SK-N-SH treated with all-trans-retinoic acid at 6 μM for 48 hours (cell line): ENCODE measurements around the gene CYFIP1.

Experiments
- ATAC-seq: fragments of 200-7000 bp; cut with Tn5 transposase; 3 replicates; pipeline ENCODE4 v1.9.1; 2020; ENCODE audit warnings: mild to moderate bottlenecking, moderate library complexity
- ARNTL ChIP-seq: fragments of 450-650 bp; formaldehyde crosslinking; IDR thresholded peaks from 2 replicates; pipeline ENCODE4 v1.5.0; 2020; ENCODE audit warnings: low read depth, mild to moderate bottlenecking, moderate library complexity, borderline replicate concordance
- BACH2 ChIP-seq: fragments of 250-450 bp; sonication (Bioruptor Pico); IDR thresholded peaks from 2 replicates; pipeline ENCODE4 v1.9.0; 2021; ENCODE audit warnings: mild to moderate bottlenecking, borderline replicate concordance
- CSDC2 ChIP-seq: fragments of 250-450 bp; sonication (Bioruptor Pico); IDR thresholded peaks from 2 replicates; pipeline ENCODE4 v1.5.0; 2020; ENCODE audit warnings: mild to moderate bottlenecking, moderate library complexity
- ESRRG ChIP-seq: fragments of 250-450 bp; sonication (Bioruptor Pico); IDR thresholded peaks from 2 replicates; pipeline ENCODE4 v1.6.1; 2021; ENCODE audit warnings: mild to moderate bottlenecking
- GLIS3 ChIP-seq: fragments of 250-450 bp; sonication (Bioruptor Pico); IDR thresholded peaks from 2 replicates; pipeline ENCODE4 v1.5.0; 2020; ENCODE audit warnings: mild to moderate bottlenecking, moderate library complexity
- ISL1 ChIP-seq: fragments of 250-450 bp; sonication (Bioruptor Pico); IDR thresholded peaks from 2 replicates; pipeline ENCODE4 v2.1.2; 2022; ENCODE audit warnings: mild to moderate bottlenecking, moderate library complexity
- OSR1 ChIP-seq: fragments of 250-450 bp; sonication (Bioruptor Pico); IDR thresholded peaks from 2 replicates; pipeline ENCODE4 v1.8.0; 2022; ENCODE audit warnings: moderate library complexity, mild to moderate bottlenecking, inconsistent platforms
- TCF4 ChIP-seq: fragments of 250-450 bp; sonication (Bioruptor Pico); IDR thresholded peaks from 2 replicates; pipeline ENCODE4 v1.8.0; 2021; ENCODE audit warnings: mild to moderate bottlenecking, moderate library complexity, borderline replicate concordance
- TOX ChIP-seq: fragments of 250-450 bp; sonication (Bioruptor Pico); IDR thresholded peaks from 2 replicates; pipeline ENCODE4 v1.8.0; 2021; ENCODE audit warnings: mild to moderate bottlenecking, moderate library complexity, borderline replicate concordance
- ZC3H10 ChIP-seq: fragments of 250-450 bp; sonication (Bioruptor Pico); IDR thresholded peaks from 2 replicates; pipeline ENCODE4 v1.5.1; 2021; ENCODE audit warnings: mild to moderate bottlenecking, moderate library complexity
- ZFP3 ChIP-seq: fragments of 250-450 bp; sonication (Bioruptor Pico); IDR thresholded peaks from 2 replicates; pipeline ENCODE4 v1.5.0; 2020; ENCODE audit warnings: mild to moderate bottlenecking, moderate library complexity
- ZFP30 ChIP-seq: fragments of 450-650 bp; formaldehyde crosslinking; IDR thresholded peaks from 2 replicates; pipeline ENCODE4 v1.5.0; 2022; ENCODE audit warnings: mild to moderate bottlenecking, moderate library complexity
- ZNF565 ChIP-seq: fragments of 450-650 bp; formaldehyde crosslinking; conservative IDR thresholded peaks from 2 replicates; pipeline ENCODE4 v1.5.0; 2020; ENCODE audit warnings: low read depth, mild to moderate bottlenecking, moderate library complexity
- ZNF8 ChIP-seq: fragments of 450-650 bp; formaldehyde crosslinking; IDR thresholded peaks from 2 replicates; pipeline ENCODE4 v1.5.0; 2020; ENCODE audit warnings: mild to moderate bottlenecking, moderate library complexity
- TF ChIP-seq, protein P1 (sequence below): fragments of 250-450 bp; sonication (Bioruptor Pico); IDR thresholded peaks from 2 replicates; pipeline ENCODE4 v1.5.1; 2021; ENCODE audit warnings: mild to moderate bottlenecking, moderate library complexity
- TF ChIP-seq, protein P2 (sequence below): fragments of 250-450 bp; sonication (Bioruptor Pico); IDR thresholded peaks from 2 replicates; pipeline ENCODE4 v1.8.0; 2020; ENCODE audit warnings: mild to moderate bottlenecking, moderate library complexity, borderline replicate concordance
- TF ChIP-seq, protein P3 (sequence below): fragments of 250-450 bp; sonication (Bioruptor Pico); IDR thresholded peaks from 2 replicates; pipeline ENCODE4 v1.5.1; 2020; ENCODE audit warnings: low read depth, mild to moderate bottlenecking, moderate library complexity

Gene CYFIP1

DNA sequence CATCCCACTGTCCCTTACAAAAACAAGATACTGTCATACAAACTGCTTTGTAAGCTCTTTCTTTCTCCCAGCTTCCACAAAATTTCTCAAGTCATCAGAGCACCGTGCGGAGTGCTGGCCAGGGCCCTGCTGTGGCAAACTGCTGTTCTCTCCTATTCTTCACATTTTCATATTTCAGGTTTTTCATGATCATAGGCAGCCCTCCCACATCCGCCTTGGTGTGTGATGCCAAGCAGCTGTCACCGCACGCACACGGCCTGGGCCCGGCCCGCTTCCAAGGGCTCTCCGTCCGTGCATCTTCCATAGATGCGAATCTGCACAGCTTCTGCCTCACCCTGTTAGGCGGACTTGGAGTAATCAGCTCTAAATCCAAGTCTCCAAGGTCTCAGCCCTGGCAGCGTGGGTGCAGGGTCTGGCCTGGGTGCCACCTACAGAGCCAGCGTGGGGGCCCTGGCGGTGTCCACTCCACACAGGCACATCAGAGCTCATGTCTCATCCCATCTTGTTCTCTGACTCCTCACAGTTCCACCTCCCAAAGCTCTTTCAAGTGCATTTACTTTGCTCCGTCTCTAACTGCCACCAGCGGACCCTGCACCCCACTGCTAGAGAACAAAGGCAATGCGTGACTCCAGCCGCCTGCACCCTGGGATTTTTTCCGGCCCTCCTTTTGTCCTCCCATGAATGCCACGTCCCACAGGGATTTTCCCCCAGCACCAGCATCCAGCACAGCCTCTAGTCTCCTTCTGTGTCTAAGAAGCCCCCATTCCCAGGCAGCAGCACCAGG lies 27.2 kb downstream of the CYFIP1 start:
- ATAC-seq, result no peak
- TF ChIP-seq ZFP30 (CRISPR knock-in tag) (no peak), ZNF565 (CRISPR knock-in tag) (no peak), ARNTL (CRISPR knock-in tag) (no peak), ESRRG (CRISPR knock-in tag) (no peak), CSDC2 (CRISPR knock-in tag) (no peak), ZNF8 (CRISPR knock-in tag) (no peak)
- TF ChIP-seq, protein P1, sequence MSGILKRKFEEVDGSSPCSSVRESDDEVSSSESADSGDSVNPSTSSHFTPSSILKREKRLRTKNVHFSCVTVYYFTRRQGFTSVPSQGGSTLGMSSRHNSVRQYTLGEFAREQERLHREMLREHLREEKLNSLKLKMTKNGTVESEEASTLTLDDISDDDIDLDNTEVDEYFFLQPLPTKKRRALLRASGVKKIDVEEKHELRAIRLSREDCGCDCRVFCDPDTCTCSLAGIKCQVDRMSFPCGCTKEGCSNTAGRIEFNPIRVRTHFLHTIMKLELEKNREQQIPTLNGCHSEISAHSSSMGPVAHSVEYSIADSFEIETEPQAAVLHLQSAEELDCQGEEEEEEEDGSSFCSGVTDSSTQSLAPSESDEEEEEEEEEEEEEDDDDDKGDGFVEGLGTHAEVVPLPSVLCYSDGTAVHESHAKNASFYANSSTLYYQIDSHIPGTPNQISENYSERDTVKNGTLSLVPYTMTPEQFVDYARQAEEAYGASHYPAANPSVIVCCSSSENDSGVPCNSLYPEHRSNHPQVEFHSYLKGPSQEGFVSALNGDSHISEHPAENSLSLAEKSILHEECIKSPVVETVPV (CRISPR knock-in tag), result no peak
- TF ChIP-seq, all 23 proteins: peak for 0

DNA sequence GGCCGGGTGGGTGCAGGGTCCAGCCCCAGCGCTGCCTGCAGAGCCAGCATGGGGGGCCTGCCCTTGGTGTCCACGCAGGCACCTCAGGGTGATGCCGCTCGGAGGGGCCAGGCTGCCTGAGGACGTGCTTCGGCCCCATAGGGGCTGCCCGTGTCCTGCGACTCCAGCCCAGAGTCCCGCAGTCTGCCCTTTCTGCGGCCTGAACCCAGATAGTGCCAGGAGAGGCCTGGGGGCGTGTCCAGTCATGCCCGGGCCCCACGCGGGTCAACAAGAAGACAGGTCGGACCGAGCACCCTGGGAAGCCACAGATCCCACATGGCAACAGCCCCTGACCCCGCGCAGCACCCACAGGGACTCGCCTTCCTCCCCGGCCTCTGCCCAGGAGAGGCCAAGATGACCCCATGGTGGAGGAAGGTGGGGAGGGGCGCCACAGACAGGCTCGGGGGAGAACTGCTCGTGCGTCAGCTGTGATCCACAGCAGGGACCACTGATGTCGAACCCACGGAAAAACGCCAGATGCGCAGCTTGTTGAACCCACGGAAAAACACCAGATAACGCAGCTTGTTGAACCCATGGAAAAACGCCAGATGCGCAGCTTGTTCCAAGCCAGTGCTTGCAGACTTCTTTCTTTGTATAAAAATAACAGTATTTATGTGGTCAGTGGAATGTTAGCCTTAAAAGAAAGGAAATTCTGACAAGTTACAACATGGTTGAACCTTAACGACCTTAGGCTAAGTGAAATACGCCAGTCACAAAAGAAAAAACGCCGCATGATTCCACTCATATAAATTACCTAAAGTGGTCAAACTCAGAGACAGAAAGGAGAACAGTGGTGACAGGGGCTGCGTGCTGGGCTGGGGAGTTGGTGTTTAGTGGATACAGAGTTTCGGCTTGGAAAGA lies 28.5 kb downstream of the CYFIP1 start:
- no peak for ATAC-seq
- TF ChIP-seq TCF4 (CRISPR knock-in tag) (no peak), ZFP3 (CRISPR knock-in tag) (no peak), ISL1 (CRISPR knock-in tag) (no peak), GLIS3 (CRISPR knock-in tag) (no peak), ARNTL (CRISPR knock-in tag) (no peak), ZFP30 (CRISPR knock-in tag) (no peak)
- TF ChIP-seq, protein P1 (CRISPR knock-in tag), result no peak
- TF ChIP-seq, protein P2, sequence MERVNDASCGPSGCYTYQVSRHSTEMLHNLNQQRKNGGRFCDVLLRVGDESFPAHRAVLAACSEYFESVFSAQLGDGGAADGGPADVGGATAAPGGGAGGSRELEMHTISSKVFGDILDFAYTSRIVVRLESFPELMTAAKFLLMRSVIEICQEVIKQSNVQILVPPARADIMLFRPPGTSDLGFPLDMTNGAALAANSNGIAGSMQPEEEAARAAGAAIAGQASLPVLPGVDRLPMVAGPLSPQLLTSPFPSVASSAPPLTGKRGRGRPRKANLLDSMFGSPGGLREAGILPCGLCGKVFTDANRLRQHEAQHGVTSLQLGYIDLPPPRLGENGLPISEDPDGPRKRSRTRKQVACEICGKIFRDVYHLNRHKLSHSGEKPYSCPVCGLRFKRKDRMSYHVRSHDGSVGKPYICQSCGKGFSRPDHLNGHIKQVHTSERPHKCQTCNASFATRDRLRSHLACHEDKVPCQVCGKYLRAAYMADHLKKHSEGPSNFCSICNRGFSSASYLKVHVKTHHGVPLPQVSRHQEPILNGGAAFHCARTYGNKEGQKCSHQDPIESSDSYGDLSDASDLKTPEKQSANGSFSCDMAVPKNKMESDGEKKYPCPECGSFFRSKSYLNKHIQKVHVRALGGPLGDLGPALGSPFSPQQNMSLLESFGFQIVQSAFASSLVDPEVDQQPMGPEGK (CRISPR knock-in tag), result no peak
- TF ChIP-seq, protein P3, sequence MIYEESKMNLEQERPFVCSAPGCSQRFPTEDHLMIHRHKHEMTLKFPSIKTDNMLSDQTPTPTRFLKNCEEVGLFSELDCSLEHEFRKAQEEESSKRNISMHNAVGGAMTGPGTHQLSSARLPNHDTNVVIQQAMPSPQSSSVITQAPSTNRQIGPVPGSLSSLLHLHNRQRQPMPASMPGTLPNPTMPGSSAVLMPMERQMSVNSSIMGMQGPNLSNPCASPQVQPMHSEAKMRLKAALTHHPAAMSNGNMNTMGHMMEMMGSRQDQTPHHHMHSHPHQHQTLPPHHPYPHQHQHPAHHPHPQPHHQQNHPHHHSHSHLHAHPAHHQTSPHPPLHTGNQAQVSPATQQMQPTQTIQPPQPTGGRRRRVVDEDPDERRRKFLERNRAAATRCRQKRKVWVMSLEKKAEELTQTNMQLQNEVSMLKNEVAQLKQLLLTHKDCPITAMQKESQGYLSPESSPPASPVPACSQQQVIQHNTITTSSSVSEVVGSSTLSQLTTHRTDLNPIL (CRISPR knock-in tag), result no peak

DNA sequence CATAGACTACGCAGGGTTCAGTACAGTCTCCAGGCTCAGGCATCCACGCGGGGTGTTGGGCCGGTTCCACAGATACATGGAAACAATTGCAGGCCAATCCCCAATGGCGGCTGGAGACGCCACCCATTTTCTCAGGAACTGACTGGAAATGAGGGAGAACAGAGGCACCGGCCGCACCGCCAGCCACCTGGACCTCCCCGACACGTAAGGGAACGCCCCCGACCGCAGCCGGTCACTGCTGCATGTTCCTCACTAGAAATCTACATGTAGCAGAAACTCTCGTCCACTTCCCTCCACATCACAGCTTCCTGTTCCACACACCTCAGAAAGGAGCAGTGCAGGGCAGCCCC lies 29.2 kb downstream of the CYFIP1 start:
- TF ChIP-seq ESRRG (CRISPR knock-in tag) (no peak), BACH2 (CRISPR knock-in tag) (no peak), ARNTL (CRISPR knock-in tag) (no peak), ISL1 (CRISPR knock-in tag) (no peak), ZFP30 (CRISPR knock-in tag) (no peak), CSDC2 (CRISPR knock-in tag) (no peak), ZC3H10 (CRISPR knock-in tag) (no peak), OSR1 (no peak), TOX (no peak)
- TF ChIP-seq, protein P2 (CRISPR knock-in tag), result no peak
- TF ChIP-seq, protein P3 (CRISPR knock-in tag), result no peak
- TF ChIP-seq, all 23 proteins: peak for 0
- no peak for ATAC-seq
